Neural crest cell (in vitro differentiated cells): ENCODE data around the gene ATXN7L3. TPM values are rescaled to one million over a fixed set of nuclear protein-coding genes. Genes with fewer than 3 reads are reported as not detected.

ENCODE experiments used
- DNase-seq: peaks from one replicate; pipeline ENCODE4 v3.0.0; 2021; ENCODE audit warnings: low read depth, mixed read lengths, low spot score
- H3K27ac Mint-ChIP-seq: one replicate; pipeline ENCODE4 v1.8.0; 2021; ENCODE audit warnings: mild to moderate bottlenecking, mixed read lengths; ENCODE audit not compliant: unreplicated experiment
- H3K27me3 Mint-ChIP-seq: 2 replicates; pipeline ENCODE4 v1.8.0; 2021; ENCODE audit warnings: low read depth, mild to moderate bottlenecking, mixed read lengths
- H3K36me3 Mint-ChIP-seq: 2 replicates; pipeline ENCODE4 v1.8.0; 2021; ENCODE audit warnings: low read depth, mild to moderate bottlenecking, mixed read lengths
- H3K4me1 Mint-ChIP-seq: 2 replicates; pipeline ENCODE4 v1.8.0; 2021; ENCODE audit warnings: mixed read lengths
- H3K4me3 Mint-ChIP-seq: one replicate; pipeline ENCODE4 v1.8.0; 2021; ENCODE audit warnings: mild to moderate bottlenecking, mixed read lengths
- H3K9me3 Mint-ChIP-seq: 2 replicates; pipeline ENCODE4 v1.8.0; 2021; ENCODE audit warnings: mixed read lengths
- total RNA-seq: library from RNA; stranded (reverse); gene quantifications from 2 replicates; pipeline ENCODE4 v1.2.1, GENCODE V29; 2021
- TF ChIP-seq, protein P1 (sequence below): fragments of 200-600 bp; sonication (generic); conservative IDR thresholded peaks from 2 replicates; pipeline ENCODE4 v1.5.0; 2021; ENCODE audit warnings: antibody characterized with exemption, mild to moderate bottlenecking

ATXN7L3 gene
- total RNA-seq, 1 donor from 2014 or later = 119 TPM

DNA sequence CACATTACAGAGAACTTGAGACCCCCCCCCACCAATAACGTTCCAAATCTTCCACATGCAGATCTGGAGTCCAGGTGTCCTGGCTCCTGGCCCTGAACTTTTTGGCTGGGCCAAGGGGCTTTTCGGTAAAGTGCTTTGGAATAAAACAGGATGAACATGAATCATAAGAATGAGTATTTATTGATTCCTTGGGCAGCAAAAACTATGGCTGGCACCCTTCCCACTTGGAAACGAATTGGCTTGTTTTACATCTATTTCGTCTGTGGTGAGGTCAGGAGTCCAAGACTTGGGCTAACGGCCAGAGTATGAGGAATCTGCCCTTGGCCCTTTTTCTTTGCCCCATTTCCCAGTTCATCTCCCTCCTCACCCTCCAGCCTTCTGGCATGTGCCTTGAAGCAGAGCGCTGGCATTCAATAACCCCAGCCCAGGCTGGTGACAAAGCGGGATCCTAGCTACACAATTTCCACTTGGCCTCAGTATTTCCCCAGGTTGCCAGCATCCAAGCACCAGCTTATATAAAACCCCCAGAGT is 23.9 kb upstream of the ATXN7L3 start:
- DNase-seq = no peak
- no peak overlapping the region for H3K27ac Mint-ChIP-seq
- H3K4me1 Mint-ChIP-seq = peaks cover 18% of the 10 kb centered on the region
- peaks cover 2% of the 10 kb centered on the region for H3K27me3 Mint-ChIP-seq
- H3K36me3 Mint-ChIP-seq = no peaks in the 10 kb centered on the region
- TF ChIP-seq, protein P1, sequence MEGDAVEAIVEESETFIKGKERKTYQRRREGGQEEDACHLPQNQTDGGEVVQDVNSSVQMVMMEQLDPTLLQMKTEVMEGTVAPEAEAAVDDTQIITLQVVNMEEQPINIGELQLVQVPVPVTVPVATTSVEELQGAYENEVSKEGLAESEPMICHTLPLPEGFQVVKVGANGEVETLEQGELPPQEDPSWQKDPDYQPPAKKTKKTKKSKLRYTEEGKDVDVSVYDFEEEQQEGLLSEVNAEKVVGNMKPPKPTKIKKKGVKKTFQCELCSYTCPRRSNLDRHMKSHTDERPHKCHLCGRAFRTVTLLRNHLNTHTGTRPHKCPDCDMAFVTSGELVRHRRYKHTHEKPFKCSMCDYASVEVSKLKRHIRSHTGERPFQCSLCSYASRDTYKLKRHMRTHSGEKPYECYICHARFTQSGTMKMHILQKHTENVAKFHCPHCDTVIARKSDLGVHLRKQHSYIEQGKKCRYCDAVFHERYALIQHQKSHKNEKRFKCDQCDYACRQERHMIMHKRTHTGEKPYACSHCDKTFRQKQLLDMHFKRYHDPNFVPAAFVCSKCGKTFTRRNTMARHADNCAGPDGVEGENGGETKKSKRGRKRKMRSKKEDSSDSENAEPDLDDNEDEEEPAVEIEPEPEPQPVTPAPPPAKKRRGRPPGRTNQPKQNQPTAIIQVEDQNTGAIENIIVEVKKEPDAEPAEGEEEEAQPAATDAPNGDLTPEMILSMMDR = no peak
- H3K9me3 Mint-ChIP-seq = no peaks in the 10 kb centered on the region
- H3K4me3 Mint-ChIP-seq = peak overlapping the region; percentile 95

DNA sequence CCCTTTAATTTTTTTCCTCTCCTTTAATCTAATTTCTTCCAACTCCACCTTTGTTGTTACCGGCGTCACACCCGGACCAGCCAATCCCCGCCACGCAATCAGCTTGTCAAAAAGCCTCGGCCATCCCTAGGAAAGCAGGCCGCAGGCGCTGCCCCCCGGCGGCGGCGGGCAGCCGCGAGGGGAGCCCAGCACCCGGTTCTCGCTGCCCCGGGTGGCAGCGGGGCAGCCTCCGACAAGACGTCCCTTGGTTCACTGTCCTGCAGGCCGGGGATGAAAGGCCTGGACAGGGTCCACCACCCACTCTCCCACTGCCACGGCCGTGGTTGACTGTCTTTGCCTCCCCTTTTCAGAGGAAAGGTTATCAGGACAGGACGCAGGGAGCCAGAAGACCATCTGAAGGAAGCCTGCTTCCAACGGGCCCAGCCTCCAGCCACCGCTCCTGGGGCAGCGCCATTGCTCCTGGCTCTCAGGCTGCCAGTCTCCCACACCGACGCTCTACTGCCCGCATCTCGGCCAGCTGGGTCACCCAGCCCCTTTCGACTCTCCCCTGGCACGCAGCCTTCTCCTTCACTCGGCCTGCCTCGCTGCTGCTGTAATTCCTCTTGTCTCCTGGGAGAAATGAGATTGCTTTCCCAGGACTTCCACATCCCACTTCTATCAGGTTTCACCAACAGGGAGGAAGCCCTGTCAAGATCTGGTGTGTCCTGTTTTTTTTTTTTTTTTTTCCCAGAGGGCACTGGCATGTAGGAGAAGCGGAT is 22.6 kb upstream of the ATXN7L3 start:
- no peaks in the 10 kb centered on the region for H3K36me3 Mint-ChIP-seq
- H3K27ac Mint-ChIP-seq = no peak overlapping the region
- H3K9me3 Mint-ChIP-seq = no peaks in the 10 kb centered on the region
- TF ChIP-seq, protein P1 = no peak
- peaks cover 26% of the 10 kb centered on the region for H3K4me1 Mint-ChIP-seq
- peak overlapping the region; percentile 95 for H3K4me3 Mint-ChIP-seq
- peak; percentile 40 for DNase-seq
- peaks cover 2% of the 10 kb centered on the region for H3K27me3 Mint-ChIP-seq

DNA sequence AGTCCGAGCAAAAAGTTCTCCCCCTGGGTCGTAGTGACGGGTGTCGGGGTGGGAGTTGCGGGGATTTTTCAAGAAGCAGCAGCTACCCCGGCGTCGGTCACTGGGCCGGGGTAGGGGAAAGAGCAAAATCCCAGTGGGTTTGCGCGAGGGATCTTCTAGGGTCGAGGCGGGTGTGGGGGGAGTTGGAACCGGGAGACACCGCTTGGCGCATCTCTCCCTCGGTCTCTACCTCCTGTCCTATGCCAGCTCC is 22.1 kb upstream of the ATXN7L3 start:
- TF ChIP-seq, protein P1 = no peak
- DNase-seq = no peak
- H3K27ac Mint-ChIP-seq = peak overlapping the region; percentile 16
- H3K4me1 Mint-ChIP-seq = peaks cover 29% of the 10 kb centered on the region
- H3K4me3 Mint-ChIP-seq = peak overlapping the region; percentile 95
- no peaks in the 10 kb centered on the region for H3K36me3 Mint-ChIP-seq
- peaks cover 2% of the 10 kb centered on the region for H3K27me3 Mint-ChIP-seq
- no peaks in the 10 kb centered on the region for H3K9me3 Mint-ChIP-seq

DNA sequence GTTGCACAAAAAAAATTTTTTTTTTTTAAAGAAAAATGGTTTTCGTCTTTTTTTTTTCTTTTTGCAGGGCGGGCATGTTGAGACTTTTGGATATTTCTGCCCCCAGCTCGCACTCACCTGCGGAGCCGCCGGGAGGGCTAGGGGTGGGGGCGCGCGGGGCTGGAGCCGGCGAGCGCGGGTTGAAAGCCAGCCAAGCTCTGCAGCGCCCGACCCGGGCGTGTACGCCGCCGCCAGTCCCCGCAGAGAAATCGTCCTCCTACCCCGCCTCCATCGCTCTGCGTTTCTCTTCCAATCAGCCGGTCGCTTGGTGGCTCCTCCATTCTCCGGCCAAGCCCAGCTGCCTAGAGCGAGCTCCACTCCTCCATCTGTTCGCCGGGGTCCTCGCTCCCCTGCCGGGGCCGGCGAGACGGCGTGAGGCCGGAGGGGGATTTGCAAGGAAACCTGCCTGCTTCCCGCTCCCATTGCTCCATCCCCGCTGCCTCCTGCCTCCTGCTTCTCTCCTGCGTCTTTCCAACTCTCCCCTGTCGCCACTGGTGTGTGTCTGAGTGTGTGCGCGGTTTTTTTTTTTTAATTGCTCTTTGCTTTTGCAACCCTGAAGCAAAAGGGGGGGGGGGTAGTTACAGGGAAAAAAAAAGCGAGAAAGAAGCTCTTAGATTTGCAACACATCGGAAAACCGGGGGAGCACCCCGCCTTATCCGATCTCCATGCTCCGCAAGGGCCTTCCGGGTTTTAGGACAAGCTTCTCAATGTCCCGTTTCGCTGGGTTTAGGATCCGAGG is 21.6 kb upstream of the ATXN7L3 start:
- H3K9me3 Mint-ChIP-seq = no peaks in the 10 kb centered on the region
- no peaks in the 10 kb centered on the region for H3K36me3 Mint-ChIP-seq
- H3K4me3 Mint-ChIP-seq = peak overlapping the region; percentile 95
- DNase-seq = peak; percentile 63
- TF ChIP-seq, protein P1 = no peak
- H3K27ac Mint-ChIP-seq = peak overlapping the region; percentile 16
- H3K4me1 Mint-ChIP-seq = peaks cover 32% of the 10 kb centered on the region
- H3K27me3 Mint-ChIP-seq = peaks cover 2% of the 10 kb centered on the region

DNA sequence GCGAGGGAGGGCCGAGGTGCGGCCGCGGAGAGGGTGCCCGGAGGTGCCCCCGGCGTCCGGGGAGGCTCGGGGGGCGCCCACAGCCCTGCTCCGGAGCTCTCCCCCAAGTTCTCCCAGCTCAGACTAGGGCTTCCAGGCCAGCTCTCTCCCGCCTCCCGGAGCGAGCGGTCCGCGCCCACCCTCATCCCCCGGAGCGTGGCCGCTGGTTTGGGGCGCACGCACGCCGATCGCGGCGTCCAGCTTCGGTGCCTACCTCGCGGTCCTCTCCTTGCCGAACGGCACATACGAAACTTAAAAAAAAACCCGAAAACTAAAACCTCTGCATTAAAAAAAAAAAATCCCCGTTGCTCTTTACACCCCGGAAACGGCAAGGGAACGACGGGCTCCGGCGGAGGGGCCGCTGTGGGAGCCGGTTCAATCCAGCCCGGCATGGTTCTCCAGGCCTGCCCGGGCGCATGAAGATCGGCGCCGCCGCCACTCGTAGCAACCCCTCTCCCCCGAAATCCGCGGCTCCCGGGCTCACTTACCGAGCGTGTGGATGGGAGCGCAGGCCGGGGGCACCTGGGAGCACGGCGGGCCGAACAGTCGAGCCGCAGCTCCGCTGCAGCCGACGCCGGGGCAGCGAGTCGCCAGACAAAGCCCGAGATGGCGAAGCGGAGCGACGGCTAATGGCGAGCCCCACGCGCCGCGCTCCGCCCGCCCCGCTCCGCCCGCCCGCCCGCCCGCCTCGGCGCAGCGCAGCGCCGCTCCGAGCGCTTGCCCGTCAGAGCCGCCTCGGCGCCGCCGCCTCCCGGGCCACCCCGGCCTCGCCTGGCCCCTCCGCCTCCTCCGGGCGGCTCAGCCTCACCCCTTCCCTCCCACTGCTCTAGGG is 20.8 kb upstream of the ATXN7L3 start:
- peaks cover 32% of the 10 kb centered on the region for H3K4me1 Mint-ChIP-seq
- H3K36me3 Mint-ChIP-seq = no peaks in the 10 kb centered on the region
- no peaks in the 10 kb centered on the region for H3K9me3 Mint-ChIP-seq
- peak overlapping the region; percentile 96 for H3K27ac Mint-ChIP-seq
- peak; percentile 29 for DNase-seq
- TF ChIP-seq, protein P1 = no peak
- H3K4me3 Mint-ChIP-seq = peak overlapping the region; percentile 95
- peaks cover 2% of the 10 kb centered on the region for H3K27me3 Mint-ChIP-seq
